ENCODE data around the gene ALG1L2.
A peak's percentile ranks its signal among the peaks of the same experiment; 100 is the strongest.
"Not testable (repeated sequence)": the region's sequence is repeated elsewhere in the genome, so short reads cannot be mapped to it uniquely, and the experiment has no call there.

ALG1L2 gene

GRCh38 chr3:130081351-130081881, at the start of gene ALG1L2:
Gene ALG1L2, plus strand, starts transcription at chr3:130081831. Its CDS starts 186 bp downstream, at chr3:130082017.
- DNase-seq, result no peak

GRCh38 chr3:130037126-130037815, 44.4 kb upstream of the ALG1L2 start:
- DNase-seq, result not testable (repeated sequence)

DNA sequence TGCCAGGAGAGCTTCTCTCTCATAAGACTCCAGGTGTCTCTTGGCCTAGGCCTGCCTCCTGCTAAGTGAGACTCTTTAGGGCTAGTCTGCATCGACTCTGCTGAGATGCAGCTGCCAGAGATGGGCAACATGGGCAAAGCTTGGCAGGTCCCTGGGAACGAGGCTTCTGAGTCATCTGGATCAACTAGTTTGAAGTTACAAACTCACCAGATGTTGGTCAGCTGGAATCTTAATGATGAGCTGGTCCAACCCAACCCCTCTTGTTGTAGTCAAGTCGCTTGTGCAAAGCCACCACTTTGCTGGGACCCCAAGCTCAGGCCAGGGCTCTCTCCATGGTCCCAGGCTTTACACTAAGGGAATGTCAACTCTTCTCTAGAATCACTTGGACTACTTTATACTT, 38.9 kb upstream of the ALG1L2 start:
- DNase-seq, result not testable (repeated sequence)

DNA sequence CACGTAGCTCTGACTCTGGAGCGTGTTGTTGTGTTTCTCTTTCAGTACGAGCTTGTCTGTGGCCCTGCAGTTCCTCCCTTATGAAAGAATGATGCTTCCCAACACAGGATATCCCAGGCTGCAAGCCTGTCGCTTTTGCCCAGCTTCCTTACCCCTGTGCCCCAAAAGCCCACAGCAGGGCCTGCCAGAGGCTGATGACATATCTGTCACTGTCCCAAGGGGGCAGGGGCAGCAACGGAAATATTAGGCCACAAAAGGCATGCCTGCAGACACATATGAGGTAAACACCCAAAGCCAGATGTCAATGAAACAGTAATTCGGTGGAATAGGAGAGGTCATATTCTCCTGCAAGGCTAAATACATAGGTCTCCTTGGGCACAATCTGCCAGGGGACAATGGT, 38.0 kb upstream of the ALG1L2 start:
- not testable (repeated sequence) for DNase-seq

GRCh38 chr3:130044370-130044769, 37.3 kb upstream of the ALG1L2 start:
- no peak for DNase-seq

GRCh38 chr3:130048726-130049125, 32.9 kb upstream of the ALG1L2 start:
- no peak for DNase-seq

DNA sequence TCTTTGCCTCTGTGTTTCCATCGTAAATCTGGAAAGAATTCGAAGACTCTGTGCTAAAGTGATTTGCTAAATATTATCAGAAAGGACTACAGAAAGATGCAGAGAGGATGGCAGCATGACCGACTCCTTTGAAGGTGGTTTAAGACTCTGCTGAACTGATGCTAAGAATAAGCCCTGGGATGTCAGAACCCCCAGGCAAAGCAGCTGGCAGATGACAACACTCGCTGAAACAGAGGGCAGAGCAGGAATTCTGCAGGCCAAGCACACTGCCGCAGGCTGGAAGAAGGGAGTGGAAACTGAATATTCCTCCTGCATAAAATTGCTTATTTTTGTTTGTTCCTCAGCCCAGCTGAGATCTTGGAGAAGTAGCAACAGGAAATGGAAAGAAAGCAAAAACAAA, 29.3 kb upstream of the ALG1L2 start:
- not testable (repeated sequence) for DNase-seq

- not testable (repeated sequence) for DNase-seq
These were observed 28.7 kb upstream of the ALG1L2 start for GRCh38 chr3:130052965-130053364.

GRCh38 chr3:130057536-130058266, 23.9 kb upstream of the ALG1L2 start:
- DNase-seq, result not testable (repeated sequence)

- DNase-seq, result not testable (repeated sequence)
These were observed 23.4 kb upstream of the ALG1L2 start for GRCh38 chr3:130058267-130058657.

DNA sequence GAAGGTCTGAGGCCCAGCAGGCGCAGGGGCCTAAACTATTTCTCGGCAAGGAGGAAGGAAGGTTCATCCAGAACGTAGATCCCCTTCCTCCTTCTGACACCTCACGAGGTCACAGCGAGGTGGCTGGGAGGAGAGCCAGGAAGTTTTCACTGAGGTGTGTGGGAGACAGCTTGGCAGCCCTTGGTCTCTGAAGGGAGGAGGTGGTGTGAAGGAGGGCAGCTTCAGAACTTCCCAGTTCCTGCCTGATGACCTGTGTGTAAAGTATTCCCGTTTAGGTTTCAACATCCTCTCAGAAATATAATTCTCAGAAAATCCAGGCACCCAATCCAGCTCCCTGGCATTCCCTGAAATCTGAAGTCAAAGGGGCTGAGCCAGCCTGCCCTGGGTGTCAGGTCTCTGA, 22.9 kb upstream of the ALG1L2 start:
- peak; percentile 5 for DNase-seq

GRCh38 chr3:130059162-130059561, 22.5 kb upstream of the ALG1L2 start:
- DNase-seq, result not testable (repeated sequence)

DNA sequence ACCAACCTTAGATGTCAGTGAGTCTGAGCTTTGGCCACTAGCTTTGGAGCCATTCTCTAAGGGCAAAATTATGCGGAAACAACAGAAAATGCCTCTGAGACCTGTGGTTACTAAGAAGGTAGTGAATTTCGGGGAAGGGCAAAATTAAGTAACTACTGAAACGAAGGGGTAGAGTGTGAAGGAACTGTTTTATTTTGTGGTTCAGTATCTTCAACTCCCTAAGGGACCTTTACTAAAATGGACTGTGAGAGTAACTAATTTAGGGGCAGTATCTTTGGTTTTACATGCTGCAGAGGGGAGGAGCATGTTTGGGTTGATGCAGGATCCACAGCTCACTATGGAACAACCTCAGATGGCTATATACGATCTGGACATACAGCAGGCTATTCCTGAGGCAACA, 8.0 kb upstream of the ALG1L2 start:
- no peak for DNase-seq

DNA sequence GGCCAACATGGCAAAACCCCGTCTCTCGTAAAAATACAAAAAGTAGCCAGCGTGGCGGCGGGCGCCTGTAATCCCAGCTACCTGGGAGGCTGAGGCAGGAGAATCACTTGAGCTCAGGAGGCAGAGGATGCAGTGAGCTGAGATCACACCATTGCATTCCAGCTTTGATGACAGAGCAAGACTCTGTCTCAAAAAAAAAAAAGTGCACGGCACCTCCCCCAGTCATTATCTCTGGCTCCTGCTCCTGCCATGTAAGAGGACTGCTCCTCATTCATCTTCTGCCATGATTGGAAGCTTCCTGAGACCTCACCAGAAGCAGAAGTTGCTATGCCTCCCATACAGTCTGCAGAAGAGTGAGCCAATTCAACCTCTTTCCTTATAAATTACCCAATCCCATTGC, 4.0 kb upstream of the ALG1L2 start:
- DNase-seq, result no peak

DNA sequence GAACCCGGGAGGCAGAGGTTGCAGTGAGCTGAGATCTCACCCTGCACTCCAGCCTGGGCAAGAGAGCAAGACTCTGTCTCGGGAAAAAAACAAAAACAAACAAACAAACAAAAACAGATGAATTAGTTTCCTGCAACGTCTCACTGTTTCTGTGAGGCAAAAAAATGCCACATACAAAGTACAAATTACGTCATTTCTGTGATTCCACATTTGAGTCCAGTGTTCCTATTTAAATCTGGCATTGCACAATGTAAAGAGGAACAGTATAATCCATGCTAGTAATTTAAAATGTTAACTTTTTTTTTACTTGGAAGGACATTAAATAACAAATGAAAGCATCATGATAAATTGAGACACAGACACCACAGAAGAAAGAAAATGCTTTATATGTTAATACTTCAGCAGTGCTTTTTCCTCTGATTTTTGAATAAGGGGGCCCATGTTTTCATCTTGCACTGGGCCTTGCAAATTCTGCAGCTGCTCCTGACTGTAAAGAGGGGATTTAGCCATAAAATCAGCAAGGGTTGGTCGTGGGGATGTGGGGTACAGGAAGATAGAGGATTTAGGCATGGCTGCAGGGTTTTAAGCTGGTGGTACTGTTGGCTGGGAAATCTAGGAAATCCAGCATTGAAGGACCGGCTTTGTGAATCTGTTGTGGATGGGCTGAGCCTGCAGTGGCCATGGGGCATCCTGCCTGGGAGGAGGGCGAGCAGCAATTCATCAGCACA, 1.9 kb downstream of the ALG1L2 start:
- DNase-seq, result not testable (repeated sequence)

- DNase-seq, result no peak
These were observed 2.9 kb downstream of the ALG1L2 start for GRCh38 chr3:130084436-130084980.

DNA sequence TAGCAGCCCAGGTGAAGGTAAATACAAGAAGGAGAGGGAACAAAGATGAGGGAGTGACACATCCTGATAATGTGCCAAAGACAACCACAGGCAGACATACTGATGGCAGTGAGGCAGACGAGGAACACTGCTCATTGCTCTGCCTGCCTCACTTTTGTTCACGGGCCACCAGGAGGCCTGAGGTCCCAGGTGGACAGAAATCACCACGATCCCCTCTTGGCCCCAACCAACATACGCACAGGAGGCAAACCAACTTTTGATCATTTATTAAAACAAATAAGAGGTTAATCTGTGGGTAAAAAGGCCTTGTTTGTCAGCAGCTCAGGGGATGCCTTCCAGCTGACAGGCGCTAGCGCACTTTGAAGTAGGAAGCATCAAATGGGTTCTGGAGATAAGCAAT, 4.2 kb downstream of the ALG1L2 start:
- DNase-seq, result no peak

- DNase-seq, result not testable (repeated sequence)
These were observed 5.0 kb downstream of the ALG1L2 start for GRCh38 chr3:130086628-130087027.

GRCh38 chr3:130088061-130088460, 6.4 kb downstream of the ALG1L2 start:
- no peak for DNase-seq

DNA sequence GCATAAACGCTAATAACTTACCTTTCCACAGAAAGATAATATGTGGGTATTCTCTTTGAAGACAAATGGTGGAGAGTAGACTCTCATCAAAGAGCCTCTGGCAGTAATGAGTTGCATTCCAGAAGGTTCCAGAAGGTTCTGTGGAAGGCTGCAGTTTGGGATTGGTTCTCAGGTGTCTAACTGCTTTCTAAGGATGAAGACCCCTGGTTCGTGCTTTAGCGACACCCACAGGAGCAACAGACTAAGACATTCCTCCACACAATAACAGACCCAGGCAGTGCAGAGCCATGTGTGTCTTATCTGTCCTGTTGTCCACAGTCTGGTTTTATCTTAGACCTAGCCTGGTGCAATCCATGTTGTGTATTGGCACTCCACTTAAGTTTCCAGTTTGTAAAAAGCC, 9.1 kb downstream of the ALG1L2 start:
- not testable (repeated sequence) for DNase-seq

GRCh38 chr3:130091958-130092357, 10.3 kb downstream of the ALG1L2 start:
- DNase-seq, result no peak

DNA sequence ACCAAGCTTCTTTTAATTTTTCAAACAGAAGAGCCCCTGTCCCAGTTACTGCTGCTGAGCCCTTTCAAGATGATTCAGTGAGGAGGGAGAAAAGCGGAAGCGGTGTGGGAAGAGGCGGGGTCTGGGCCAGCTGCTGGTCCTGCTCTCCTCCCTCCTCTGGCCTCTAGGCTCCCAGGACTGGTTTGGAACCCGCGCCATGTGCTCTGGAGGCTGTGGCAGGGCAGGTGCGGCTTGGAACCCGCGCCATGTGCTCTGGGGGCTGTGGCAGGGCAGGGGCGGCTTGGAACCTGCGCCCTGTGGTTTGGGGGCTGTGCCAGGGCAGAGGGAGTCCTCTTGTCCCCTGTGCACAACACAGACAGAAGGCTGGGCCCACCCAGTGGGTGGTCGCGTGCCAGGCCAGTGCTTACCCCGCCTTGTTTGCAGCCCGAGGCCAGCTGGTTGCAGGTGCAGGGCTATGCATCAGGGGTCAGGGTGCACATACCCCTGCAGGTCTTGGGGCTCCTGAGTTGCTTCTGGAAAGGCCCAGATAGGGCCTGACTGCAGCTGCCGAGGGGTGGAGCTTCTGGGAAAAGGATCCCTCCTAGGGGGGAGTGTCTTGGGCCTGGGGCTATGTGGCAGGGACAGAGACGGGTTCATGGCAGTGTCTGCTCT, 12.2 kb downstream of the ALG1L2 start:
- DNase-seq, result no peak
